ENCODE measurements around the gene SSH2.
"Not testable (repeated sequence)": the region's sequence is repeated elsewhere in the genome, so short reads cannot be mapped to it uniquely, and the experiment has no call there.

SSH2 gene

DNA sequence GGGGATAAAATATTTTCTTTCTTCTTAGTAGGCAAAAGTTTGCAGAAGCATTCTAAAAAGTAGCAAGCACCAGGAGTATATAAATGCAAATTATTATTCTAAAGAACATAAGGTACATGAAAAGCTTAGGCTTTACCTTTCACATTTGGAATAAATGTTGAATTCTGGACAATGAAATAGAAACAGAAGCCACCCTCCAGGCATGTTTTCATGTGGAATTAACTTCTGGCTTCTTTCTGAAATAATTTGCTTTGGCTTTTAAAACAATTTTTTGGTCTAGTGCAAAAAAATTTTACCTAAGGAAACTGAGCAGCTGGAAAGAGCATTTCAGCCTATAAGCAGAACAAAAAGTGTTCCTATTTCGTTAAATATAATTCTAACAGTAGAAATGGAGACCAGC, 197.8 kb downstream of the SSH2 start:
- no peak overlapping the region for H3K4me3 ChIP-seq (ENCODE audit: low read depth, low read length)
- POLR2A ChIA-PET, result no interaction called here
- CTCF ChIA-PET, result interaction anchor here (1.1 to 1.6 kb wide), 2 partner anchors 32 to 200 kb away, joined by 3 to 4 read pairs; no protein-coding TSS in a partner anchor
- DNase-seq (ENCODE audit: low read depth, low spot score), result no peak
- TF ChIP-seq, protein P1, sequence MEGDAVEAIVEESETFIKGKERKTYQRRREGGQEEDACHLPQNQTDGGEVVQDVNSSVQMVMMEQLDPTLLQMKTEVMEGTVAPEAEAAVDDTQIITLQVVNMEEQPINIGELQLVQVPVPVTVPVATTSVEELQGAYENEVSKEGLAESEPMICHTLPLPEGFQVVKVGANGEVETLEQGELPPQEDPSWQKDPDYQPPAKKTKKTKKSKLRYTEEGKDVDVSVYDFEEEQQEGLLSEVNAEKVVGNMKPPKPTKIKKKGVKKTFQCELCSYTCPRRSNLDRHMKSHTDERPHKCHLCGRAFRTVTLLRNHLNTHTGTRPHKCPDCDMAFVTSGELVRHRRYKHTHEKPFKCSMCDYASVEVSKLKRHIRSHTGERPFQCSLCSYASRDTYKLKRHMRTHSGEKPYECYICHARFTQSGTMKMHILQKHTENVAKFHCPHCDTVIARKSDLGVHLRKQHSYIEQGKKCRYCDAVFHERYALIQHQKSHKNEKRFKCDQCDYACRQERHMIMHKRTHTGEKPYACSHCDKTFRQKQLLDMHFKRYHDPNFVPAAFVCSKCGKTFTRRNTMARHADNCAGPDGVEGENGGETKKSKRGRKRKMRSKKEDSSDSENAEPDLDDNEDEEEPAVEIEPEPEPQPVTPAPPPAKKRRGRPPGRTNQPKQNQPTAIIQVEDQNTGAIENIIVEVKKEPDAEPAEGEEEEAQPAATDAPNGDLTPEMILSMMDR (IDR thresholded peaks at IDR 0.05; ENCODE audit: insufficient read depth, low read length, missing control alignments), result no peak

DNA sequence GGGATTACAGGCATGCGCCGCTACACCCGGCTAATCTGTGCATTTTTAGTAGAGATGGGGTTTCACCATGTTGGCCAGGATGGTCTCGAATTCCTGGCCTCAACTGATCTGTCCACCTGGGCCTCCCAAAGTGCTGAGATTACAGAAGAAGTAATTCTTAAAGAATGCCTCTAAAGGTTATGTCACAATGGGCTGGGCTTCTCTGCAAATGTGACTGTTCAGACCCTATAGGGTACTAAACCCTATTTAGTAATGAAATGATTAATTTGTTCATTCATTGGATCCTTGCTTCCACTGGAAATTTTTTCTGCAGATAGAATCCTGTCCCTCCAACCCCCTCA, 198.5 kb downstream of the SSH2 start:
- H3K4me3 ChIP-seq (ENCODE audit: low read depth, low read length), result no peak overlapping the region
- TF ChIP-seq, protein P1 (IDR thresholded peaks at IDR 0.05; ENCODE audit: insufficient read depth, low read length, missing control alignments), result no peak
- DNase-seq (ENCODE audit: low read depth, low spot score), result no peak
- CTCF ChIA-PET, result no interaction called here
- POLR2A ChIA-PET, result no interaction called here

DNA sequence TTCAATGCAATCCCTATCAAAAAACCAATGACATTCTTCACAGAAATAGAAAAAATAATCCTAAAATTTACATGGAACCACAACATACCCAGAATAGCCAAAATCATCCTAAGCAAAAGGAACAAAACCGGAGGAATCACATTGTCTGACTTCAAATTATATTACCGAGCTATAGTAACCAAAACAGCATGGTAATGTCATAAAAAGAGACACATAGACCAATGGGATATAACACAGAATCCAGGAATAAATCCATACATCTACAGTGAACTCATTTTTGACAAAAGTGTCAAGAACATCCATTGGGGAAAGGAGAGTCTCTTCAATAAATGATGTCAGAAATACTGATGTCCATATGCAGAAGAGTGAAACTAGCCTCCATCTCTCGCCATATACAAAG, 201.5 kb downstream of the SSH2 start:
- POLR2A ChIA-PET, result no interaction called here
- TF ChIP-seq, protein P1 (IDR thresholded peaks at IDR 0.05; ENCODE audit: insufficient read depth, low read length, missing control alignments), result no peak

DNA sequence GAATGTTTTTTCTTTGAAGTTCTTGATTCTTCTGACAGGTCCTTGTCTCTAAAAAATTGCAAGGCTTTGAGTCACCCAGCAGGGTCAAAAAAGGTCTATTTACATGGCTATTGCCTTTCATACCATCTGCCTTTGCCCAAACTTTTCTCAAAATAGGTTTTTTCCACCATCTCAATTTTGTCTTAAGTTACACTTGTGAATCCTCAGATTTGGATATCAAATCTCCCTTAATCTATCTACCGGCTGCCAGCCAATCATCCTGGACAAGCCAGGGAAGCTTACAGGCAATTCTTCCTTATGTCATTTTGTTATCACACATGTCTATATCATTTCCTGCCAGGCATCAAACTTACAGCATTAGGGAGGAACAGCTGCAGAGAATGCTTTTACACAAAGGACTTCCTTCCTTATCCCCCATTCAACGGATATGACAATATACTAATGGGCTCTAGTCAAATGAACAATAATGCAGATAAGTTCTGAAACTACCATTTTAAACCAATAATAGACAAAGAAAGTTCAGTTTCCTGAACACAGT, 203.2 kb downstream of the SSH2 start:
- TF ChIP-seq, protein P1 (IDR thresholded peaks at IDR 0.05; ENCODE audit: insufficient read depth, low read length, missing control alignments), result no peak
- CTCF ChIA-PET, result interaction anchor here (2.2 kb wide), 1 partner anchor 12 kb away, joined by 7 read pairs; no protein-coding TSS in a partner anchor
- POLR2A ChIA-PET, result no interaction called here

More for the DNA sequence above, 201.5 kb downstream of the SSH2 start:
- no peak overlapping the region for H3K4me3 ChIP-seq (ENCODE audit: low read depth, low read length)
- CTCF ChIA-PET, result no interaction called here
- DNase-seq (ENCODE audit: low read depth, low spot score), result no peak

DNA sequence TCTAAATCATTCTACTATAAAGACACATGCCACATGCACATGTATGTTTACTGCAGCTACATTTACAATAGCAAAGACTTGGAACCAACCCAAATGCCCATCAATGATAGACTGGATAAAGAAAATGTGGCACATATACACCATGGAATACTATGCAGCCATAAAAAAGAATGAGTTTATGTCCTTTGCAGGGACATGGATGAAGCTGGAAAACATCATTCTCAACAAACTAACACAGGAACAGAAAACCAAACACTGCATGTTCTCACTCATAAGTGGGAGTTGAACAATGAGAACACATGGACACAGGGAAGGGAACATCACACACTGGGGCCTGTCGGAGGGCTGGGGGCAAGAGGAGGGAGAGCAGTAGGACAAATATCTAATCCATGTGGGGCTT, 204.6 kb downstream of the SSH2 start:
- POLR2A ChIA-PET; CTCF ChIA-PET; DNase-seq (ENCODE audit: low read depth, low spot score); H3K4me3 ChIP-seq (ENCODE audit: low read depth, low read length): not testable (repeated sequence)

More for the DNA sequence above, 203.2 kb downstream of the SSH2 start:
- DNase-seq (ENCODE audit: low read depth, low spot score), result no peak
- H3K4me3 ChIP-seq (ENCODE audit: low read depth, low read length), result no peak overlapping the region

DNA sequence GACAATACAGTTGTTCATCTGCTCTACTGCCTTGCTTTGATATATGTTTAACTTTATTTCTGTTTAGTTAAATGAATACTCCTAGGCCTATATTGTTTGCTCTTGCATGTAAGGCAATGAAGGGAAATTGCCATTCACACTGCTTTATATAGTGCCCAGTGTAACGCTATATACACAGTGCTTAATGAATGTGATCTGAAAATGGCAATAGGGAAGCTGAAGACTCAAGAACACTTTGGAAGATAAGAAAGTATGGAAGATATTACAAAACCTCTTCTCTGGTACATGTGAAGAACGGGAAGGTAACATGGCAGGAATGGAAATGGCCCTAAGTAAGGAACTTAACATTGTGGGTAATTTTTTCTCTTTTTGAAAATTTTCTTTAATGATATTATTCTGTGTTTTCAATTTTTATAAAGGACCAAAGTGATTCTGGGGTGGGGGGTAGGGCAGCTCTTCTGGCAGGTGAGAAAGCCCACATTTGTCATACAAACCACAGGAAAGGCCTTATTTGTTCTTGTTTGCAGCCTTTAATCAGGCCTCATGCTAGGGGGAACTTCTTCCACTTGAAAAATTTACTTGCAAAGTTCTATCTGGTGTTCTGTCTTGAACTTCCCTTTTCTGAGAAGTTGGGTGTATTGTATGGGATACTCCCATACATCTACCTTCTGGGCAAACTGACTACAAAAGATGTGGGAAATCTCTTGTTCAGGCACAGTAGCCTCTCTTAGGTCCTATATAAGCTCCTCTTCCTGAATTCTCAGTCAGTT, 206.6 kb downstream of the SSH2 start:
- POLR2A ChIA-PET, result no interaction called here
- DNase-seq (ENCODE audit: low read depth, low spot score), result no peak
- TF ChIP-seq, protein P1 (IDR thresholded peaks at IDR 0.05; ENCODE audit: insufficient read depth, low read length, missing control alignments), result no peak
- CTCF ChIA-PET, result interaction anchor here (0.7 to 2.4 kb wide), 5 partner anchors 8 to 107 kb away, joined by 3 to 11 read pairs (median 4); no protein-coding TSS in a partner anchor
- H3K4me3 ChIP-seq (ENCODE audit: low read depth, low read length), result no peak overlapping the region

Data from AG04449 (cell line).